CD4-positive, CD25-positive, alpha-beta regulatory T cell (primary cell): Measurements from ENCODE around the gene TCEA3. TPM values are rescaled to one million over a fixed set of nuclear protein-coding genes. Genes with fewer than 3 reads are reported as not detected.

Experiments used
- ATAC-seq, 2 donors: fragments of 150-1000 bp; cut with Tn5 transposase; one replicate each; pipeline ENCODE4 v1.10.0; 2021; ENCODE audit warnings: low read depth in 2 of 2, moderate number of reproducible peaks in 2 of 2, moderate library complexity in 1 of 2
- DNase-seq, 3 donors: peaks; one replicate each; pipeline versions ENCODE4 v3.0.0 to v3.0.0-alpha.2; 2012 to 2022; ENCODE audit warnings: mixed read lengths in 1 of 3
- H3K27ac ChIP-seq: one replicate; pipeline ENCODE4 v1.7.0; 2013; ENCODE audit warnings: mild to moderate bottlenecking, low read length; ENCODE audit not compliant: insufficient read depth, poor library complexity, severe bottlenecking
- H3K27me3 ChIP-seq: one replicate; pipeline ENCODE4 v1.7.0; 2013; ENCODE audit warnings: low read length; ENCODE audit not compliant: control insufficient read depth, insufficient read depth
- H3K36me3 ChIP-seq: one replicate; pipeline ENCODE4 v1.7.0; 2013; ENCODE audit warnings: mild to moderate bottlenecking, low read length, moderate library complexity; ENCODE audit not compliant: control insufficient read depth, insufficient read depth
- H3K4me1 ChIP-seq: 2 replicates; pipeline ENCODE4 v1.7.0; 2013; ENCODE audit warnings: mild to moderate bottlenecking, low read length; ENCODE audit not compliant: insufficient read depth, control insufficient read depth, poor library complexity, severe bottlenecking
- H3K4me3 ChIP-seq: one replicate; pipeline ENCODE4 v1.7.0; 2013; ENCODE audit warnings: low read depth, mild to moderate bottlenecking, low read length, moderate library complexity
- H3K9me3 ChIP-seq, 2 experiments: 1 replicate in 1 of 2; 2 replicates in 1 of 2; pipeline ENCODE4 v1.7.0; 2013; ENCODE audit warnings: low read length in 2 of 2, mild to moderate bottlenecking in 1 of 2, moderate library complexity in 1 of 2; ENCODE audit not compliant: control insufficient read depth in 2 of 2
- H3K27ac Mint-ChIP-seq, 3 donors: one replicate each; pipeline ENCODE4 v1.8.0; 2020 to 2022; ENCODE audit warnings: mild to moderate bottlenecking in 3 of 3, mixed read lengths in 3 of 3, moderate library complexity in 2 of 3
- H3K27me3 Mint-ChIP-seq: one replicate; pipeline ENCODE4 v1.8.0; 2022; ENCODE audit warnings: mild to moderate bottlenecking, mixed read lengths
- H3K36me3 Mint-ChIP-seq: one replicate; pipeline ENCODE4 v1.8.0; 2020; ENCODE audit warnings: mixed read lengths
- H3K4me1 Mint-ChIP-seq, 4 donors: one replicate each; pipeline ENCODE4 v1.8.0; 2020 to 2022; ENCODE audit warnings: mixed read lengths in 4 of 4, mild to moderate bottlenecking in 1 of 4
- H3K4me3 Mint-ChIP-seq, 4 donors: one replicate each; pipeline ENCODE4 v1.8.0; 2020 to 2022; ENCODE audit warnings: mild to moderate bottlenecking in 4 of 4, mixed read lengths in 4 of 4, moderate library complexity in 3 of 4
- H3K9me3 Mint-ChIP-seq, 7 donors: one replicate each; pipeline ENCODE4 v1.8.0; 2020 to 2022; ENCODE audit warnings: mixed read lengths in 7 of 7, mild to moderate bottlenecking in 3 of 7, moderate library complexity in 2 of 7
- polyA plus RNA-seq, 4 donors: library from polyadenylated mRNA; unstranded; fragments of 300-500 nt; fragmentation: Illumina TruSeq; gene quantifications; one replicate each; pipeline ENCODE4 v1.2.3, GENCODE V29; 2021
- total RNA-seq: library from RNA; stranded (reverse); gene quantifications from one replicate; pipeline ENCODE4 v1.2.3, GENCODE V29; 2022

TCEA3 gene
- total and polyA plus RNA-seq, 5 donors from 2014 or later = 7.7 to 23.2 (median 8.5) TPM

GRCh38 chr1:23395154-23395724, 29.3 kb downstream of the TCEA3 start:
- H3K27me3 ChIP-seq = no peaks in the 10 kb centered on the region
- no peaks in the 10 kb centered on the region for H3K4me1 ChIP-seq
- H3K36me3 ChIP-seq = no peaks in the 10 kb centered on the region
- ATAC-seq (no peak), DNase-seq (no peak)
- no peak overlapping the region for H3K4me3 ChIP-seq
- Mint-ChIP-seq H3K27me3 (no peaks in the 10 kb centered on the region), H3K4me1 (peaks cover 0 to 2% (median 0%) of the 10 kb centered on the region in 4 donors), H3K27ac (peak overlapping the region in 1 of 3 donors; percentile 60), H3K9me3 (no peaks in the 10 kb centered on the region), H3K36me3 (peaks cover 14% of the 10 kb centered on the region), H3K4me3 (no peak overlapping the region)
- no peak overlapping the region for H3K27ac ChIP-seq
- no peaks in the 10 kb centered on the region for H3K9me3 ChIP-seq

GRCh38 chr1:23394684-23395083, 29.9 kb downstream of the TCEA3 start:
- Mint-ChIP-seq H3K4me1 (peaks cover 0 to 5% (median 0%) of the 10 kb centered on the region in 4 donors), H3K36me3 (peaks cover 14% of the 10 kb centered on the region), H3K4me3 (no peak overlapping the region), H3K9me3 (no peaks in the 10 kb centered on the region), H3K27ac (no peak overlapping the region), H3K27me3 (no peaks in the 10 kb centered on the region)
- H3K9me3 ChIP-seq = no peaks in the 10 kb centered on the region
- ATAC-seq (no peak), DNase-seq (no peak)
- H3K27me3 ChIP-seq = no peaks in the 10 kb centered on the region
- no peaks in the 10 kb centered on the region for H3K36me3 ChIP-seq
- H3K4me3 ChIP-seq = no peak overlapping the region
- H3K4me1 ChIP-seq = no peaks in the 10 kb centered on the region
- H3K27ac ChIP-seq = no peak overlapping the region

- no peak overlapping the region for H3K27ac Mint-ChIP-seq
- no peak for ATAC-seq
- Histone ChIP-seq H3K4me3 (no peak overlapping the region), H3K36me3 (no peaks in the 10 kb centered on the region), H3K4me1 (no peaks in the 10 kb centered on the region), H3K27ac (no peak overlapping the region), H3K9me3 (no peaks in the 10 kb centered on the region), H3K27me3 (no peaks in the 10 kb centered on the region)
- H3K27me3 Mint-ChIP-seq = no peaks in the 10 kb centered on the region
- no peaks in the 10 kb centered on the region for H3K9me3 Mint-ChIP-seq
- H3K36me3 Mint-ChIP-seq = peaks cover 14% of the 10 kb centered on the region
- peaks cover 0 to 5% (median 0%) of the 10 kb centered on the region in 4 donors for H3K4me1 Mint-ChIP-seq
- DNase-seq = no peak
- H3K4me3 Mint-ChIP-seq = no peak overlapping the region
Observed at GRCh38 chr1:23394181-23394580, 30.4 kb downstream of the TCEA3 start.

GRCh38 chr1:23393706-23394105, 30.8 kb downstream of the TCEA3 start:
- DNase-seq (no peak), ATAC-seq (no peak)
- peaks cover 14% of the 10 kb centered on the region for H3K36me3 Mint-ChIP-seq
- no peaks in the 10 kb centered on the region for H3K27me3 Mint-ChIP-seq
- no peaks in the 10 kb centered on the region for H3K9me3 ChIP-seq
- no peaks in the 10 kb centered on the region for H3K36me3 ChIP-seq
- H3K27ac Mint-ChIP-seq = no peak overlapping the region
- no peaks in the 10 kb centered on the region for H3K27me3 ChIP-seq
- H3K27ac ChIP-seq = no peak overlapping the region
- no peaks in the 10 kb centered on the region for H3K9me3 Mint-ChIP-seq
- H3K4me3 Mint-ChIP-seq = no peak overlapping the region
- no peaks in the 10 kb centered on the region for H3K4me1 ChIP-seq
- H3K4me1 Mint-ChIP-seq = peaks cover 0 to 5% (median 0%) of the 10 kb centered on the region in 4 donors
- no peak overlapping the region for H3K4me3 ChIP-seq

- Mint-ChIP-seq H3K27me3 (no peaks in the 10 kb centered on the region), H3K36me3 (peaks cover 8% of the 10 kb centered on the region), H3K4me3 (no peak overlapping the region)
Observed at GRCh38 chr1:23392125-23392855, 32.3 kb downstream of the TCEA3 start.

GRCh38 chr1:23389837-23390321, 34.7 kb downstream of the TCEA3 start:
- Mint-ChIP-seq H3K4me3 (no peak overlapping the region), H3K9me3 (no peaks in the 10 kb centered on the region), H3K27ac (no peak overlapping the region), H3K36me3 (peaks cover 4% of the 10 kb centered on the region), H3K4me1 (peaks cover 0 to 5% (median 0%) of the 10 kb centered on the region in 4 donors), H3K27me3 (no peaks in the 10 kb centered on the region)
- ATAC-seq (no peak), DNase-seq (no peak)
- Histone ChIP-seq H3K27ac (no peak overlapping the region), H3K4me1 (no peaks in the 10 kb centered on the region), H3K36me3 (no peaks in the 10 kb centered on the region), H3K9me3 (no peaks in the 10 kb centered on the region), H3K27me3 (no peaks in the 10 kb centered on the region), H3K4me3 (no peak overlapping the region)

More at GRCh38 chr1:23392125-23392855, 32.3 kb downstream of the TCEA3 start:
- H3K27me3 ChIP-seq = no peaks in the 10 kb centered on the region
- H3K4me1 Mint-ChIP-seq = peaks cover 0 to 5% (median 0%) of the 10 kb centered on the region in 4 donors
- no peak overlapping the region for H3K27ac Mint-ChIP-seq
- H3K36me3 ChIP-seq = no peaks in the 10 kb centered on the region
- ATAC-seq (no peak), DNase-seq (no peak)
- H3K9me3 Mint-ChIP-seq = no peaks in the 10 kb centered on the region
- no peaks in the 10 kb centered on the region for H3K9me3 ChIP-seq
- no peak overlapping the region for H3K4me3 ChIP-seq
- H3K4me1 ChIP-seq = no peaks in the 10 kb centered on the region
- H3K27ac ChIP-seq = no peak overlapping the region

GRCh38 chr1:23387494-23387893, 37.1 kb downstream of the TCEA3 start:
- no peak overlapping the region for H3K27ac ChIP-seq
- H3K36me3 Mint-ChIP-seq = peaks cover 8% of the 10 kb centered on the region
- H3K9me3 ChIP-seq = no peaks in the 10 kb centered on the region
- H3K27ac Mint-ChIP-seq = no peak overlapping the region
- H3K4me3 Mint-ChIP-seq = no peak overlapping the region
- no peaks in the 10 kb centered on the region for H3K36me3 ChIP-seq
- H3K27me3 Mint-ChIP-seq = no peaks in the 10 kb centered on the region
- no peaks in the 10 kb centered on the region for H3K9me3 Mint-ChIP-seq
- ATAC-seq (no peak), DNase-seq (no peak)
- no peak overlapping the region for H3K4me3 ChIP-seq
- H3K4me1 Mint-ChIP-seq = peaks cover 0 to 5% (median 0%) of the 10 kb centered on the region in 4 donors
- H3K4me1 ChIP-seq = no peaks in the 10 kb centered on the region
- no peaks in the 10 kb centered on the region for H3K27me3 ChIP-seq
